Left lung (tissue), 10 donors: ENCODE data around the gene APLNR. TPM values are rescaled to one million over a fixed set of nuclear protein-coding genes. Genes with fewer than 3 reads are reported as not detected.

ENCODE experiments used
- ATAC-seq: fragments of 200-7000 bp; cut with Tn5 transposase; one replicate; pipeline ENCODE4 v1.9.1; 2020; ENCODE audit warnings: moderate library complexity
- DNase-seq, 4 donors: peaks; one replicate each; pipeline ENCODE4 v3.0.0-alpha.2; 2013 to 2020
- H3K27ac ChIP-seq, 2 donors: fragments of 200-600 bp; sonication (generic) in 1 of 2; one replicate each; pipeline versions ENCODE4 v1.5.0 to v1.8.0; 2020 to 2021
- H3K27me3 ChIP-seq, 2 donors: fragments of 200-600 bp; sonication (generic) in 1 of 2; one replicate each; pipeline versions ENCODE4 v1.5.0 to v1.8.0; 2020 to 2021
- H3K36me3 ChIP-seq, 2 donors: fragments of 200-600 bp; sonication (generic) in 1 of 2; one replicate each; pipeline versions ENCODE4 v1.5.0 to v1.8.0; 2020 to 2021
- H3K4me1 ChIP-seq, 2 donors: fragments of 200-600 bp; one replicate each; pipeline ENCODE4 v1.8.0; 2021
- H3K4me3 ChIP-seq, 2 donors: fragments of 200-600 bp; sonication (generic) in 1 of 2; one replicate each; pipeline versions ENCODE4 v1.5.0 to v1.8.0; 2020 to 2021; ENCODE audit warnings: mild to moderate bottlenecking in 1 of 2
- H3K9me3 ChIP-seq, 2 donors: fragments of 200-600 bp; sonication (generic) in 1 of 2; one replicate each; pipeline versions ENCODE4 v1.5.0 to v1.8.0; 2020 to 2021
- CTCF ChIP-seq, 2 donors: fragments of 200-600 bp; sonication (generic) in 1 of 2; IDR thresholded peaks; one replicate each; pipeline versions ENCODE4 v1.5.0 to v1.8.0; 2021; ENCODE audit warnings: antibody characterized with exemption in 2 of 2
- intact Hi-C, 2 donors: fragments of 100-400 bp; cut with DNase I; formaldehyde crosslinking; loops; one replicate each; pipeline versions ENCODE4 v1.11.2 to v1.14.2; 2022
- polyA plus RNA-seq, 6 donors: library from polyadenylated mRNA; unstranded; fragments of 120-200 nt; gene quantifications; one replicate each; pipeline ENCODE4 v1.2.1, GENCODE V29; 2013; ENCODE audit not compliant: insufficient read length in 6 of 6
- total RNA-seq, 2 donors: library from RNA; stranded (reverse); fragmentation: NEBNext Ultra II Directional; extraction: Animal tissue kit (Norgen Biotek cat#: 25700); gene quantifications; one replicate each; pipeline ENCODE4 v1.2.1, GENCODE V29; 2021
- donor health status: DM: no; HTN: yes; CAD: no.
- donor health status: DM: no; HTN: no; CAD: no.

The APLNR gene
- total and polyA plus RNA-seq, 8 donors: 11.2 to 189 (median 144) TPM

- Histone ChIP-seq H3K27ac (no peak overlapping the region), H3K9me3 (no peaks in the 10 kb centered on the region), H3K36me3 (no peaks in the 10 kb centered on the region), H3K4me3 (no peak overlapping the region), H3K27me3 (peaks cover 0 to 45% of the 10 kb centered on the region in 2 donors), H3K4me1 (no peaks in the 10 kb centered on the region)
- intact Hi-C loops: no loop called here
- no peak for DNase-seq
- TF ChIP-seq CTCF (IDR thresholded peaks at IDR 0.05): no peak
- ATAC-seq: no peak
These were observed 2.3 kb upstream of the APLNR start for GRCh38 chr11:57239348-57239747.

- Histone ChIP-seq H3K27ac (peak overlapping the region; percentile 3 to 25), H3K27me3 (peaks cover 0 to 77% of the 10 kb centered on the region in 2 donors), H3K4me3 (peak overlapping the region; percentile 3 to 14), H3K4me1 (no peaks in the 10 kb centered on the region), H3K9me3 (no peaks in the 10 kb centered on the region), H3K36me3 (no peaks in the 10 kb centered on the region)
- no peak for TF ChIP-seq CTCF (IDR thresholded peaks at IDR 0.05)
- intact Hi-C loops: no loop called here
- ATAC-seq (no peak), DNase-seq (no peak)
These were observed 1.0 kb downstream of the APLNR start for GRCh38 chr11:57235761-57236703.

GRCh38 chr11:57233702-57234101, 3.3 kb downstream of the APLNR start:
- no peak for TF ChIP-seq CTCF (IDR thresholded peaks at IDR 0.05)
- H3K4me1 ChIP-seq: no peaks in the 10 kb centered on the region
- H3K9me3 ChIP-seq: no peaks in the 10 kb centered on the region
- no peaks in the 10 kb centered on the region for H3K36me3 ChIP-seq
- no peak for DNase-seq
- H3K4me3 ChIP-seq: no peak overlapping the region
- H3K27ac ChIP-seq: no peak overlapping the region
- intact Hi-C loops: no loop called here
- H3K27me3 ChIP-seq: peaks cover 0 to 79% of the 10 kb centered on the region in 2 donors
- no peak for ATAC-seq

GRCh38 chr11:57231539-57232253, 5.4 kb downstream of the APLNR start:
- ATAC-seq (no peak), DNase-seq (no peak)
- Histone ChIP-seq H3K4me3 (no peak overlapping the region), H3K27me3 (peaks cover 0 to 59% of the 10 kb centered on the region in 2 donors), H3K9me3 (no peaks in the 10 kb centered on the region), H3K27ac (no peak overlapping the region), H3K36me3 (no peaks in the 10 kb centered on the region), H3K4me1 (no peaks in the 10 kb centered on the region)
- intact Hi-C loops: no loop called here
- TF ChIP-seq CTCF (IDR thresholded peaks at IDR 0.05): no peak
